HEK293 (cell line): ENCODE measurements around the gene EIF3L.
A peak's percentile ranks its signal among the peaks of the same experiment; 100 is the strongest.

Experiments used
- ATF2 ChIP-seq: fragments of 450-650 bp; formaldehyde crosslinking; IDR thresholded peaks from 2 replicates; pipeline ENCODE4 v1.5.1; 2016; ENCODE audit warnings: missing biosample characterization, missing genetic modification characterization, low read depth
- BCL11B ChIP-seq: fragments of 450-650 bp; formaldehyde crosslinking; IDR thresholded peaks from 2 replicates; pipeline ENCODE4 v1.5.1; 2016; ENCODE audit warnings: low read depth, missing biosample characterization, missing genetic modification characterization
- HOXA7 ChIP-seq: sonication (generic); formaldehyde crosslinking; IDR thresholded peaks from 2 replicates; pipeline ENCODE4 v1.8.1; 2022; ENCODE audit warnings: missing genetic modification reagents, borderline replicate concordance
- IKZF3 ChIP-seq: fragments of 450-650 bp; IDR thresholded peaks from 2 replicates; pipeline ENCODE4 v1.5.0; 2018; ENCODE audit warnings: missing biosample characterization, mild to moderate bottlenecking, missing genetic modification characterization, moderate library complexity
- KLF7 ChIP-seq: fragments of 450-650 bp; formaldehyde crosslinking; IDR thresholded peaks from 2 replicates; pipeline ENCODE4 v1.5.1; 2016; ENCODE audit warnings: missing biosample characterization, missing genetic modification characterization, borderline replicate concordance
- KLF9 ChIP-seq: fragments of 450-650 bp; formaldehyde crosslinking; IDR thresholded peaks from 2 replicates; pipeline ENCODE4 v1.5.1; 2016; ENCODE audit warnings: missing biosample characterization, missing genetic modification characterization, low read depth
- MZF1 ChIP-seq: fragments of 450-650 bp; formaldehyde crosslinking; IDR thresholded peaks from 2 replicates; pipeline ENCODE4 v1.5.1; 2017; ENCODE audit warnings: missing biosample characterization, missing genetic modification characterization, borderline replicate concordance
- PRDM1 ChIP-seq: fragments of 450-650 bp; formaldehyde crosslinking; IDR thresholded peaks from 2 replicates; pipeline ENCODE4; 2016; ENCODE audit warnings: missing biosample characterization, missing genetic modification characterization
- RBAK ChIP-seq: fragments of 450-650 bp; formaldehyde crosslinking; IDR thresholded peaks from 2 replicates; pipeline ENCODE4 v1.5.1; 2016; ENCODE audit warnings: missing biosample characterization, missing genetic modification characterization
- SP3 ChIP-seq: fragments of 450-650 bp; formaldehyde crosslinking; IDR thresholded peaks from 2 replicates; pipeline ENCODE4 v1.5.1; 2016; ENCODE audit warnings: missing biosample characterization, missing genetic modification characterization
- TCF7L2 ChIP-seq: IDR thresholded peaks from 2 replicates; pipeline ENCODE4 v1.6.1; 2011; ENCODE audit warnings: low read depth, mild to moderate bottlenecking, inconsistent platforms, low read length, moderate library complexity, borderline replicate concordance
- YY1 ChIP-seq: fragments of 450-650 bp; formaldehyde crosslinking; IDR thresholded peaks from 2 replicates; pipeline ENCODE4 v1.5.1; 2018; ENCODE audit warnings: missing biosample characterization, missing genetic modification characterization
- ZBTB20 ChIP-seq: fragments of 450-650 bp; formaldehyde crosslinking; IDR thresholded peaks from 2 replicates; pipeline ENCODE4 v1.5.1; 2016; ENCODE audit warnings: missing biosample characterization, missing genetic modification characterization
- ZBTB44 ChIP-seq: fragments of 450-650 bp; IDR thresholded peaks from 2 replicates; pipeline ENCODE4 v1.5.1; 2018; ENCODE audit warnings: missing biosample characterization, mild to moderate bottlenecking, missing genetic modification characterization
- ZBTB7A ChIP-seq: fragments of 450-650 bp; formaldehyde crosslinking; IDR thresholded peaks from 2 replicates; pipeline ENCODE4 v1.5.1; 2016; ENCODE audit warnings: low read depth, missing biosample characterization, missing genetic modification characterization
- ZBTB8A ChIP-seq: fragments of 450-650 bp; formaldehyde crosslinking; IDR thresholded peaks from 2 replicates; pipeline ENCODE4 v1.5.1; 2016; ENCODE audit warnings: missing biosample characterization, missing genetic modification characterization
- ZEB2 ChIP-seq: fragments of 450-650 bp; formaldehyde crosslinking; IDR thresholded peaks from 2 replicates; pipeline ENCODE4 v1.5.1; 2016; ENCODE audit warnings: missing biosample characterization, missing genetic modification characterization
- ZNF140 ChIP-seq: fragments of 450-650 bp; formaldehyde crosslinking; IDR thresholded peaks from 2 replicates; pipeline ENCODE4 v1.5.1; 2016; ENCODE audit warnings: missing biosample characterization, missing genetic modification characterization
- ZNF146 ChIP-seq: fragments of 450-650 bp; formaldehyde crosslinking; IDR thresholded peaks from 2 replicates; pipeline ENCODE4 v1.5.1; 2016; ENCODE audit warnings: missing biosample characterization, missing genetic modification characterization
- ZNF211 ChIP-seq: fragments of 450-650 bp; formaldehyde crosslinking; IDR thresholded peaks from 2 replicates; pipeline ENCODE4 v1.5.1; 2016; ENCODE audit warnings: low read depth, missing biosample characterization, missing genetic modification characterization
- ZNF239 ChIP-seq: fragments of 450-650 bp; formaldehyde crosslinking; IDR thresholded peaks from 2 replicates; pipeline ENCODE4 v1.5.1; 2016; ENCODE audit warnings: missing biosample characterization, missing genetic modification characterization
- ZNF24 ChIP-seq: fragments of 450-650 bp; formaldehyde crosslinking; IDR thresholded peaks from 2 replicates; pipeline ENCODE4 v1.5.1; 2016; ENCODE audit warnings: missing biosample characterization, missing genetic modification characterization
- ZNF324 ChIP-seq: fragments of 450-650 bp; formaldehyde crosslinking; IDR thresholded peaks from 2 replicates; pipeline ENCODE4 v1.5.1; 2016; ENCODE audit warnings: missing biosample characterization, missing genetic modification characterization
- ZNF362 ChIP-seq: fragments of 450-650 bp; formaldehyde crosslinking; IDR thresholded peaks from 2 replicates; pipeline ENCODE4 v1.5.1; 2016; ENCODE audit warnings: missing biosample characterization, missing genetic modification characterization
- ZNF394 ChIP-seq: fragments of 450-650 bp; formaldehyde crosslinking; IDR thresholded peaks from 2 replicates; pipeline ENCODE4 v1.5.1; 2016; ENCODE audit warnings: missing biosample characterization, missing genetic modification characterization, mild to moderate bottlenecking, moderate library complexity, borderline replicate concordance
- ZNF510 ChIP-seq: fragments of 450-650 bp; formaldehyde crosslinking; IDR thresholded peaks from 2 replicates; pipeline ENCODE4 v1.5.1; 2018; ENCODE audit warnings: mild to moderate bottlenecking, missing genetic modification characterization, missing biosample characterization; ENCODE audit not compliant: insufficient replicate concordance
- ZNF621 ChIP-seq: fragments of 450-650 bp; formaldehyde crosslinking; IDR thresholded peaks from 2 replicates; pipeline ENCODE4 v1.5.1; 2017; ENCODE audit warnings: missing biosample characterization, missing genetic modification characterization
- ZNF624 ChIP-seq: fragments of 450-650 bp; formaldehyde crosslinking; IDR thresholded peaks from 2 replicates; pipeline ENCODE4 v1.5.1; 2017; ENCODE audit warnings: missing biosample characterization, missing genetic modification characterization
- ZNF639 ChIP-seq: fragments of 450-650 bp; formaldehyde crosslinking; IDR thresholded peaks from 2 replicates; pipeline ENCODE4 v1.5.1; 2016; ENCODE audit warnings: missing biosample characterization, missing genetic modification characterization
- ZNF830 ChIP-seq: fragments of 450-650 bp; IDR thresholded peaks from 2 replicates; pipeline ENCODE4 v1.5.0; 2018; ENCODE audit warnings: missing biosample characterization, missing genetic modification characterization, low read depth, mild to moderate bottlenecking, moderate library complexity
- ZSCAN16 ChIP-seq: fragments of 450-650 bp; formaldehyde crosslinking; IDR thresholded peaks from 2 replicates; pipeline ENCODE4 v1.5.1; 2016; ENCODE audit warnings: missing biosample characterization, missing genetic modification characterization
- TF ChIP-seq, protein P1 (sequence below): fragments of 450-650 bp; formaldehyde crosslinking; IDR thresholded peaks from 2 replicates; pipeline ENCODE4 v1.5.1; 2017; ENCODE audit warnings: missing biosample characterization, missing genetic modification characterization
- TF ChIP-seq, protein P2 (sequence below): sonication (generic); formaldehyde crosslinking; IDR thresholded peaks from 2 replicates; pipeline ENCODE4 v1.8.1; 2022; ENCODE audit warnings: mild to moderate bottlenecking, moderate library complexity, missing genetic modification reagents

The EIF3L gene

DNA sequence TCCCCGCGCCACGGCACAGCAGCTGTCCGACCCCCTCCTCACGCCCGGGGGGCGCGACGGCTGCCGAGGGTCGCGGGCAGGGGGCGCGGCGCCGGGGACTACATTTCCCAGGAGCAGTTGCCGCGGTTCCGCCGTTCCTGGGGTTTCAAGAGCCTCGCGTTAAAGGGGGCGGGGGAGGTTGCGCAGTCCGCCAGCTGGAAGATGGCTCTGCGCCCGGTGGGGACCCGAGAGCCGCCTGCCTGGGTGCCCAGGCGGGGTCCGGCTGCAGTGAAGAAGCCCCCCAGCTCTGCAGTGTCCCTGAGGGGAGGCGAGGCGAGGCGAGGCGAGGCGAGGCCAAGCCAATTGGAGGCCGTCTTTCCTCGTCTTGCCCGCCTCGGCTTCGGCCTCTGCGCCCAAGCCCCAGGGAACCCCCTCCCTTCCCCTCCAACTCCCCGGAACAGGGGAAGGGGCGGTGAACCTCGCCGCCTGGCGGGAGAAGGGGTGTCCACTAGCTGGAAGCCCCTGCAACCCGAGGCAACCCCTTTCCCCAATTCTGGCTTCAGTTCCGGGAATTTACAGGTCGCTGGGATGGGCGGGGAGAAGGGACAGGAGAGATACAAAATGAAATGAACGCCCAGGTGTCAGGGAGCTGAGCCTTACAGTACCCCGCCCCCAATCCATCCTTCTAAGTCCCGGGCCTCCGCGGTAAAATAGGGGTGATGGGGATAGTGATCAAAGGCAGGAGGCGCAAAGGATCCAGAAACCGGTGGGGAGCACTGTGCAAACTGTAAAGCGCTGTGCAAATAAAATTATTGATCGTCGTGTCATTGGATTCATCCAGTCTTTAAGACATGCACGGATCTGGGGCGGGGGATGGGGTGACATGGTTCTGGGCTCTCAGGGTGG lies 46.7 kb upstream of the EIF3L start (continued):
- no peak for TF ChIP-seq ZBTB44 (tag by site-specific recombination)
- TF ChIP-seq PRDM1 (tag by site-specific recombination), result no peak
- TF ChIP-seq ZNF239 (tag by site-specific recombination), result no peak
- TF ChIP-seq ZNF510, result no peak
- TF ChIP-seq ZNF639 (tag by site-specific recombination), result no peak
- TF ChIP-seq MZF1 (tag by site-specific recombination), result no peak
- TF ChIP-seq ZNF621 (tag by site-specific recombination), result no peak
- peak; percentile 87 for TF ChIP-seq KLF9
- peak; percentile 95 for TF ChIP-seq ZBTB20 (tag by site-specific recombination)
- TF ChIP-seq ZSCAN16 (tag by site-specific recombination), result peak; percentile 96
- no peak for TF ChIP-seq ZNF24 (tag by site-specific recombination)
- no peak for TF ChIP-seq RBAK (tag by site-specific recombination)
- TF ChIP-seq, protein P1, sequence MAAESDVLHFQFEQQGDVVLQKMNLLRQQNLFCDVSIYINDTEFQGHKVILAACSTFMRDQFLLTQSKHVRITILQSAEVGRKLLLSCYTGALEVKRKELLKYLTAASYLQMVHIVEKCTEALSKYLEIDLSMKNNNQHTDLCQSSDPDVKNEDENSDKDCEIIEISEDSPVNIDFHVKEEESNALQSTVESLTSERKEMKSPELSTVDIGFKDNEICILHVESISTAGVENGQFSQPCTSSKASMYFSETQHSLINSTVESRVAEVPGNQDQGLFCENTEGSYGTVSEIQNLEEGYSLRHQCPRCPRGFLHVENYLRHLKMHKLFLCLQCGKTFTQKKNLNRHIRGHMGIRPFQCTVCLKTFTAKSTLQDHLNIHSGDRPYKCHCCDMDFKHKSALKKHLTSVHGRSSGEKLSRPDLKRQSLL, result no peak
- TF ChIP-seq BCL11B, result no peak; the same call in 1 of the 2 replicates
- peak; percentile 44; the same call in 1 of the 2 replicates for TF ChIP-seq YY1 (tag by site-specific recombination)
- TF ChIP-seq ZNF211 (tag by site-specific recombination), result no peak
- no peak for TF ChIP-seq HOXA7
- TF ChIP-seq ZNF362 (tag by site-specific recombination), result no peak
- TF ChIP-seq ZBTB7A (tag by site-specific recombination), result peak; percentile 76; the same call in 1 of the 2 replicates
- TF ChIP-seq ZBTB8A (tag by site-specific recombination), result peak; percentile 94
- TF ChIP-seq ZNF140, result no peak
- TF ChIP-seq ATF2 (tag by site-specific recombination), result no peak
- no peak for TF ChIP-seq KLF7
- TF ChIP-seq ZNF394 (tag by site-specific recombination), result 0 out of 2 replicates have a peak, but pooled peaks have one; percentile 19
- no peak for TF ChIP-seq ZNF624 (tag by site-specific recombination)
- TF ChIP-seq, protein P2, sequence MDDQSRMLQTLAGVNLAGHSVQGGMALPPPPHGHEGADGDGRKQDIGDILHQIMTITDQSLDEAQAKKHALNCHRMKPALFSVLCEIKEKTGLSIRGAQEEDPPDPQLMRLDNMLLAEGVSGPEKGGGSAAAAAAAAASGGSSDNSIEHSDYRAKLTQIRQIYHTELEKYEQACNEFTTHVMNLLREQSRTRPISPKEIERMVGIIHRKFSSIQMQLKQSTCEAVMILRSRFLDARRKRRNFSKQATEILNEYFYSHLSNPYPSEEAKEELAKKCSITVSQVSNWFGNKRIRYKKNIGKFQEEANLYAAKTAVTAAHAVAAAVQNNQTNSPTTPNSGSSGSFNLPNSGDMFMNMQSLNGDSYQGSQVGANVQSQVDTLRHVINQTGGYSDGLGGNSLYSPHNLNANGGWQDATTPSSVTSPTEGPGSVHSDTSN, result no peak
- TF ChIP-seq ZNF146 (tag by site-specific recombination), result no peak
- peak; percentile 26; the same call in 1 of the 2 replicates for TF ChIP-seq ZNF324 (tag by site-specific recombination)
- peak; percentile 44 for TF ChIP-seq SP3
- no peak for TF ChIP-seq ZEB2 (tag by site-specific recombination)
- TF ChIP-seq ZNF830 (tag by site-specific recombination), result no peak
- no peak for TF ChIP-seq TCF7L2
- peak; percentile 37; the same call in 1 of the 2 replicates for TF ChIP-seq IKZF3 (tag by site-specific recombination)
